GM23248 (cell line): Measurements from ENCODE around the gene PRUNE2. TPM values are rescaled to one million over a fixed set of nuclear protein-coding genes. Genes with fewer than 3 reads are reported as not detected.
A peak's percentile ranks its signal among the peaks of the same experiment; 100 is the strongest.

Experiments
- DNase-seq: peaks from one replicate; pipeline ENCODE4 v3.0.0-alpha.2; 2015
- H2AFZ ChIP-seq: fragments of 200-600 bp; sonication (generic); 2 replicates; pipeline ENCODE4 v1.6.1; 2016; ENCODE audit warnings: antibody characterized with exemption
- H3F3A ChIP-seq: fragments of 200-600 bp; sonication (generic); 2 replicates; pipeline ENCODE4 v1.6.1; 2016; ENCODE audit warnings: mild to moderate bottlenecking, antibody characterized with exemption, mixed run types; ENCODE audit not compliant: insufficient read depth
- H3K27ac ChIP-seq: fragments of 200-600 bp; sonication (generic); 2 replicates; pipeline ENCODE4 v1.5.1; 2016; ENCODE audit warnings: mild to moderate bottlenecking
- H3K27me3 ChIP-seq: fragments of 200-600 bp; sonication (generic); replicated peaks from 2 replicates; pipeline ENCODE4 v1.6.1; 2016; ENCODE audit warnings: mild to moderate bottlenecking; ENCODE audit not compliant: insufficient read depth
- H3K36me3 ChIP-seq: fragments of 200-600 bp; sonication (generic); 2 replicates; pipeline ENCODE4 v1.6.1; 2016; ENCODE audit warnings: low read depth, mild to moderate bottlenecking
- H3K4me1 ChIP-seq: fragments of 200-600 bp; sonication (generic); 2 replicates; pipeline ENCODE4 v1.6.1; 2016; ENCODE audit warnings: mild to moderate bottlenecking; ENCODE audit not compliant: insufficient read depth
- H3K4me2 ChIP-seq: fragments of 200-600 bp; sonication (generic); one replicate; pipeline ENCODE4 v1.6.1; 2016; ENCODE audit warnings: mild to moderate bottlenecking; ENCODE audit not compliant: unreplicated experiment
- H3K4me3 ChIP-seq: fragments of 200-600 bp; sonication (generic); 2 replicates; pipeline ENCODE4 v1.5.1; 2016; ENCODE audit warnings: mild to moderate bottlenecking
- H3K79me2 ChIP-seq: fragments of 200-600 bp; sonication (generic); 2 replicates; pipeline ENCODE4 v1.6.1; 2016; ENCODE audit warnings: mild to moderate bottlenecking; ENCODE audit not compliant: insufficient read depth
- H3K9ac ChIP-seq: fragments of 200-600 bp; sonication (generic); 2 replicates; pipeline ENCODE4 v1.6.1; 2016; ENCODE audit warnings: mild to moderate bottlenecking
- H3K9me2 ChIP-seq: fragments of 200-600 bp; sonication (generic); 2 replicates; pipeline ENCODE4 v1.6.1; 2016; ENCODE audit warnings: mixed run types, mild to moderate bottlenecking, moderate library complexity; ENCODE audit not compliant: insufficient read depth
- H3K9me3 ChIP-seq: fragments of 200-600 bp; sonication (generic); one replicate; pipeline ENCODE4 v1.6.1; 2017; ENCODE audit warnings: low read depth
- H4K20me1 ChIP-seq: fragments of 200-600 bp; sonication (generic); 2 replicates; pipeline ENCODE4 v1.6.0; 2016; ENCODE audit not compliant: insufficient read depth
- EZH2 ChIP-seq: fragments of 200-600 bp; sonication (generic); IDR thresholded peaks from 2 replicates; pipeline ENCODE4 v1.6.1; 2018; ENCODE audit warnings: antibody characterized with exemption, mild to moderate bottlenecking; ENCODE audit not compliant: insufficient read depth, poor library complexity, severe bottlenecking
- EZH2phosphoT487 ChIP-seq: fragments of 200-600 bp; sonication (generic); IDR thresholded peaks from 2 replicates; pipeline ENCODE4 v1.6.1; 2018; ENCODE audit warnings: antibody characterized with exemption, moderate library complexity, mild to moderate bottlenecking, low read depth; ENCODE audit not compliant: insufficient read depth
- WGBS, 2 experiments: methylation state at CpG; one replicate each; pipeline ENCODE4 v1.1.6; 2015 to 2017; ENCODE audit warnings: low lambda C conversion rate in 2 of 2, low coverage in 1 of 2; ENCODE audit errors: missing lambda C conversion rate in 2 of 2; 5-methylcytosine and 5-hydroxymethylcytosine counted together
- in situ Hi-C: fragments of 300-500 bp; cut with MboI; formaldehyde crosslinking; loops from 2 replicates; pipeline ENCODE4 v1.15.0; 2020
- polyA plus RNA-seq: library from polyadenylated mRNA; unstranded; fragments of >200 nt; fragmentation: Nextera tagmentation; extraction: Ambion mirVana; gene quantifications from 2 replicates; pipeline ENCODE4 v1.2.1, GENCODE V29; 2016
- small RNA-seq: library from RNA; depleted of rRNA; stranded (forward); fragments of <200 nt; gene quantifications from one replicate; pipeline ENCODE3, GENCODE V24; 2014; ENCODE audit warnings: low read depth, low replicate concordance
- total RNA-seq: library from RNA; depleted of rRNA; stranded (reverse); fragments of >200 nt; shearing (Covaris generic); gene quantifications from 2 replicates; pipeline ENCODE4 v1.2.3, GENCODE V29; 2014; rRNA removed

Gene PRUNE2
- total and polyA plus RNA-seq, 2 experiments from 2014 or later: 2.0 to 8.8 TPM

- H3K27me3 ChIP-seq: no peaks in the 10 kb centered on the region
- no peaks in the 10 kb centered on the region for H3K9me2 ChIP-seq
- H3K4me2 ChIP-seq: peak overlapping the region; percentile 90
- peak overlapping the region; percentile 76 for H3K27ac ChIP-seq
- H3K9ac ChIP-seq: peak overlapping the region; percentile 50
- peak overlapping the region; percentile 32 for H3K4me3 ChIP-seq
- H3K79me2 ChIP-seq: no peaks in the 10 kb centered on the region
- H4K20me1 ChIP-seq: no peaks in the 10 kb centered on the region
- in situ Hi-C loops: no loop called here
- no peaks in the 10 kb centered on the region for H3K9me3 ChIP-seq
- H2AFZ ChIP-seq: no peak overlapping the region
- no peak for DNase-seq
- H3K4me1 ChIP-seq: peaks cover 66% of the 10 kb centered on the region
- H3K36me3 ChIP-seq: no peaks in the 10 kb centered on the region
- 100% methylated on average over 1 of the region's 1 CpG for WGBS, 2 experiments
- H3F3A ChIP-seq: peaks cover 41% of the 10 kb centered on the region
- TF ChIP-seq EZH2 (no peak), EZH2phosphoT487 (no peak)
Measured at GRCh38 chr9:76561900-76562299, 344.0 kb downstream of the PRUNE2 start.

Small RNA genes within 50 kb of the gene (small RNA-seq; reads per million reads assigned to genes)
- gene AL359314.1: not detected

Other genes with a start within 250 kb of the PRUNE2 start
- gene PCA3, start 141.7 kb downstream of the PRUNE2 start, total RNA-seq: not detected in 2 replicates
- gene PCA3, start 141.7 kb downstream of the PRUNE2 start, polyA plus RNA-seq: not detected in 2 replicates
- not detected in 2 replicates for gene FOXB2, start 113.5 kb upstream of the PRUNE2 start, total RNA-seq
- not detected in 2 replicates for gene FOXB2, start 113.5 kb upstream of the PRUNE2 start, polyA plus RNA-seq